HG03565 (cell line): Measurements from ENCODE around the gene CACNG3.
"Not testable (repeated sequence)": the region's sequence is repeated elsewhere in the genome, so short reads cannot be mapped to it uniquely, and the experiment has no call there.

ENCODE experiments used
- ATAC-seq: cut with Tn5 transposase; IDR thresholded peaks from one replicate; pipeline ENCODE4 v1.9.1; 2021; ENCODE audit warnings: mild to moderate bottlenecking, moderate library complexity; ENCODE audit not compliant: unreplicated experiment

CACNG3 gene

DNA sequence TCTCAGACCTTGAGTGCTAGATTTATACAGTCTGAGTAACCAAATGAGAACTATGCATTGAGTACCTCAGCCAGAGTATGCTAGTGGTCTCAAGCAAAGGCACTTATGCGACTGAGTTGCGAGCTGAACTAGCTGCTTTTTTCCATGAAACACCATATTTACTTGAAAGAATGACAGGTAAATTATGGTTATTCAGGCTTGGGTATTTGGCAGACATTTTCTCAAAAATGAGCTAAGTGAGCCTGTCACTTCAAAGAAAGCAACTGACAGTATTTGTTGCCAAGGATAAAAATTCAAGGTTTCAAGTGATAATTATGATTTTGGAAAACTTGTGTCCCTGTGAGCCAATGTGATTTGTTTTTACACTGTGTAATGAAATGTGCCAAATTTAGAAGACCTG is 19.3 kb downstream of the CACNG3 start:
- no peak for ATAC-seq

DNA sequence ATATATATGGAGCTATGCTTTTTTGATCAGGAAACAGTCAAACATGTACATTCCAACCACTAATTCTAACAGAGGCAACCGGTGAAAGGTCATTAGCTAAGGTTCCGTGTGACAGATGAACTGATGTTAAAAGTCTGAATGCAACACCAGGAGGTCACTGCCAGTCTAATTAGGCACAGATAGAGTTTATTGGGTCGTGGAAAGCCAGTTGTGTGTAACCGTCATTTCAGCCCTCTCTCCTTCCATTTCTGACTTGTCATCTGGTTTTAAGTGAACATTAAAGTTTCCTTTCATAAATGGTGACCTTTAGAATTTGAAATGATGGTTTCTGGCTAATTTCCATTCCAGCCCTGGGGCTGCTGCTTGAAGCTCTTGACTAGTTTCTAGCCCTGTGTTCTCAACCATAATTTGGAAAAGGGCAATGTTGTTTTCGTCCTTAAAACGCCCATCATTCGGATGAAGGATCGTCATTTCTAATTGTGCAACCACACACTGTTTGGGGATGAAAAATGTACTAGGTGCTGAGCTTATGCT is 23.9 kb downstream of the CACNG3 start:
- no peak for ATAC-seq

DNA sequence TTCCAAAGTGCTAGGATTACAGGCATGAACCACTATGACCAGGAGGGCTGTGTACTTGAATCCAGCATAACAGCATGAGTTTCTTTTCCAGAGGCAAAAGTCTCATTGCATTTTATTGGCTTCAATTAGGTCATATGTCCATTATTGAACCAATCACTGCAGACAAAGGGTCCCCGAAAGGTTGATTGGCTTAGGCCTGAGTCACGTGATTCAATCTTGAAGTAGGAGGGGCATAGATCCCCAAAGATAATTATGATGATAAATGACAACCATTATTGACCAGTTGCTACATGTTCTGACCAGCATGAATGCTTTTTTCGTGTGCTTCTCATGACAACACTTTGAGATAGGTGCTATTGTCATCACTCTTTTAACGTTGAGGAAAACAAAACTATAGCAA is 25.3 kb downstream of the CACNG3 start:
- ATAC-seq = no peak

DNA sequence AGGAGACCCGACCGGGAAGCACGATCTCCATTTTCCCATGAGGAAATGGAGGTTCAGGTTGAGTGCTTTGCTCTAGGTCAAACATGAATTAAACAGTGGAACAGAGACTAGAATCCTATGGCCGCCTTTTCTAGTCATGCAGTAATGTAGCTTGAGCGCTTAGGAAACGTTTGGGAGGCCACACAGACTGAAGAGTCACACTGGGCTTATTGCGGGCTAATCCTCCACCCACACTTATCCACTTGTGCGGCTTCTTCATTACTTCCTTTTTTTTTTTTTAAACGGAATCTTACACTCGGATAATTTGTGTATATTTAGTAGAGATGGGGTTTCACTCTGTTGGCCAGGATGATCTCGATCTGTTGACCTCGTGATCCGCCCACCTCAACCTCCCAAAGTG is 26.0 kb downstream of the CACNG3 start:
- no peak for ATAC-seq

DNA sequence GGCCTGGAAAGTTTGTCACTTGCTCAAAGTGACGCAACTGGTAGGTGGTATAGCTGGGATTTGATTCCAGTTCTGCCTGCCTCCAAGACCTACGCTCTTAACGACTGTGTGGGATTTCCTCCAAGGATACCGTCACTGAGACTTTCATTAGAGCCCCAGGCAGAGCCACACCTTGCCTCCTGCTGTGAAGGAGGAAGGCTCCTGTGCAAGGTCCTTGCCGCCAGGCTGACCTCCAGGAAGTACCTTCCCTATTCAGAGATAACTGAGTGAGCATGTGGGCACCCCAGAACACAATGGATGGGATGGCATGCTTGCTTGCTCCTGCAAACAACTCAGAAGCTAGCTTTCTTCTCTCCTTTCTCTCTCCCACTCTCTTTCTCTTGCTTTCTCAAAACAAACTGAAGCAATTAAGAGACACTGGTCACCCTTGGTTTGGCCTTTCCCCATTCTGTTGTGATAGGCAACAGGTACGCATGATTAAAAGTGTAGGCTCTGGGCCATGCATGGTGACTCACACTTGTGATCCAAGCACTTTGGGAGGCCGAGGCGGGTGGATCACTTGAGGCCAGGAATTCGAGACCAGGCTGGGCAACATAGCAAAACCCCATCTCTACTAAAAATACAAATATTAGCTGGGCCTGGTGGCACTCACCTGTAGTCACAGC is 30.7 kb downstream of the CACNG3 start:
- ATAC-seq = no peak

DNA sequence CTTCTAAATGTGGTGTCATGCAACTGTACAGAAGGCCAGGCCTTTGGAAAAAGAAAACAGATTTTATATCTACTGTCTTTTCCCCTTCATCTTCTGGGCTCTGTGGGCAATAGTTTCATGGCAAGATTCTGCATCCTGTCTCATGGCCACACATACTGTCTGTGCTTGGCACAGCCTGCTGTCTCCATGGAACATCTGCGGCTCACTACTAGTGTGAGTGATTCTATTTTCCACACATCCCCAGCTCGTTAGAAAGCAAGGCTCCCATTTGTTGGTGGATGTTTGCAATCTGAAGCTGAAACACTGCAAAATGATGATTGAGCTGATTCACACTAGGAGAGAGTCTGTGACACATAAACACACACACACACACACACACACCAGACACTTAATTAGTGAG is 32.4 kb downstream of the CACNG3 start:
- ATAC-seq = no peak

DNA sequence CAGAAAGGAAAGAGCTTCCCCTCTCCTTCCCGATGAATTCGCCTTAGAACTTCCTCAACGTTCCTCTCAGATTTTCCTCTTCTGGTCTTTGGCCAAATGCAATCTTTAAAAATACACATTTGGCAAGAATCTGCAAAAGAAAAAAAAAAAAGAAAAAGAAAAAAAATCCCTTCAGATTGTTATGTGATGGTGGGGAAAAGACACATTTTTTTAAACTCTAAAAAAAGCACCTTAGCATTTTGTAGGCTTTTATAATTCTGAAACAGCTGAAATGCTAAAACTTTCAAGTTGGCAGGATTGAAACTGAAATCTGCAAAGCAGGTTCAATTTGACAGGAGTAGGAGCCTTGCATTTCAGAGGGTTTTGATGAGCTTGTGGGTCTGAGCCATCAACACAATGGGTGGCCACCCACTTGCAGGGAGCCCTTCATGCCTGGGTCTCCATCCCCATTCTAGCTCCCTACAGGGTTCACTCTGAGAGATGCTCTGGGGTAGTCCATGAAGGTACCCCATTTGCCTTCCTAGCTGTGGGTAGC is 33.1 kb downstream of the CACNG3 start:
- ATAC-seq = no peak

DNA sequence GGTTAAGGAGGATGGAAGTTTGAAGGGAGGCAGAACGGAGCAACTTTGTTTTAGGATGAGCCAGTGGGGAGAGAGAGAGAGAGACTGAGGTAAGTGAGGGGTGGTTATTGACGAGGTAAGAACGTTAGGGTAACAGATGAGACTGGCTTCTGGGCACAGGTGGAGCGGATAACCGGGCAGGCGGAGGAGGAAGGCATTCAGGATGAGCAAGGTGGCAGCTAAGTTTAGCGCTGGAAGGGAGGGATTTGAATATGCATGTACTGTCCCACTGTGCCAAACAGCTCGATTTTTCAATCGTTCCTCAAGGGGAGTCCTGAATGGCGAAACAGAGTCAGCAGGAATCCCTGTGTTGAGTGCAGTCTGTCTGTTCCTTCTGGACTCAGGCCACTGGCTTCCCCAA is 35.8 kb downstream of the CACNG3 start:
- no peak for ATAC-seq

DNA sequence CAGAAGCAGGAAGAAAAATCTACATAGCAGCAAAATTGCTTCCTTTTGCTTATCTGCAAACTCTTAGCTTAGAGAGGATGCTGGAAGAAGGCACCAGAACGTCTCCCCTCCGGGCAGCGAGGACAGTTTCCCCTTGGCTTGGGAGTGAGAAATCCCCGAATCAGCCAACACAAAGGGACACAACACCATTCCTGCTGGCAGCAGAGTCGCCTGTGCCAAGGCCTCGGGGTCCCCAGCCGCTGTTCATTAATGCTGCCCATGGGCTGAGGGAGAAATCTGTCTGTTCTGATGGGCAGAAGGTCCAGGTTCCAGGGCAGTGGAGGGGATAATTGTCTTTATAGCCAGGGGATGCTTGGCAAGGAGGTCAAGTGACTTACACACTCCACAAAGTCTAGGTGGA is 38.0 kb downstream of the CACNG3 start:
- no peak for ATAC-seq

DNA sequence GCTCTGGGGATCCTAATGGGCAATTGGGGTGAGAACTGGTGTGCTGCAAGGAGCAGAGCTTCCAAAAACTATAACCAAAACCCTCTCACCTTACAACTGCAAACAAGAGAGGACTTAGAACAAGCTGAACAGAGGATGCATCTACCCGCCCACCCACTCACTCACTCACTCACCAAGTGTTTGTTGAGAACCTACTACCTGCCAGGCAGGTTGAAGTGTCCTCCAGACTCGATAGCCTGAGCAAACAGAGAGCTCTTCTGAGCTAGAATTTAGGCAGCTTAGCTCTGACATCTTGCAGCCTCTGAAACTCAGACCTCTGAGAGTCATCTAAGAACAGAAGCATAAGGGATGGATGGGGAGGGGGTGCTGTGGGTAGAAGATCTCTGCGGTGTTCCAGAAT is 41.2 kb downstream of the CACNG3 start:
- ATAC-seq = no peak

DNA sequence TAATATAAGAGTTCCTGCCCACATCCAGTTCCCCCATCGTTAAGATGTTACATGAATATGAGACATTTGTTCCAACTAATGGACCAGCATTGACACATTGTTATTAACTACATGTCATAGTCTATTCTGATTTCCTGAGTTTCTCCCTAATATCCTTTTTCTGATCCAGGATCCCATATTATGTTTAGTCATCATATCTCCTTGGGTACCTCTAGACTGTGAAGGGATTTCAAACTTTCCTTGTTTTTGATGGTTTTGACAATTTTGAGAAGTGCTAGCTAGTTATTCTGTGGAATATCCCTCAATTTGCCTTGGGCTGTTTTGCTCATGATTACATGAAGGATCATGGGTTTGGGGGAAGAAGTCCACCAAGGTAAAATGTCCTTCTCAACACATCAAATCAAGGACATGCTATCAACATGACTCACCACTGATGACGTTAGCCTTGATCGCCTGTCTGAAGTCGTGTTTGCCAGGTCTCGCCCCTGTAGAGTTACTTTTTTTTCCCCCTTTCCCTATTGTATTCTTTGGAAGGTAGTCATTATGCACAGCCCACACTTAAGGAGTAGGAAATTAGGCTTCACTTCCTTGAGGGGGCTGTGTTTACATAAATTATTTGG is 42.5 kb downstream of the CACNG3 start:
- ATAC-seq = no peak

DNA sequence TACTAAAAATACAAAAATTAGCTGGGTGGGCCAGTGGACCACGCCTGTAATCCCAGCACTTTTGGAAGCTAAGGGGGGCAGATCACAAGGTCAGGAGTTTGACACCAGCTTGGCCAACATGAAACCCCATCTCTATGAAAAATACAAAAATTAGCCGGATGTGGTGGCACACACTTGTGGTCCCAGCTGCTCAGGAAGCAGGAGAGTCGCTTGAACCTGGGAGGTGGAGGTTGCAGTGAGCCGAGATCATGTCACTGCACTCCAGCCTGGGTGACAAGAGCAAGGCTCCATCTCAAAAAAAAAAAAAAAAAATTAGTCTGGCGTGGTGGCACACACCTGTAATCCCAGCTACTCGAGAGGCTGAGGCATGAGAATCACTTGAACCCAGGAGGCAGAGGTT is 44.6 kb downstream of the CACNG3 start:
- ATAC-seq = not testable (repeated sequence)

DNA sequence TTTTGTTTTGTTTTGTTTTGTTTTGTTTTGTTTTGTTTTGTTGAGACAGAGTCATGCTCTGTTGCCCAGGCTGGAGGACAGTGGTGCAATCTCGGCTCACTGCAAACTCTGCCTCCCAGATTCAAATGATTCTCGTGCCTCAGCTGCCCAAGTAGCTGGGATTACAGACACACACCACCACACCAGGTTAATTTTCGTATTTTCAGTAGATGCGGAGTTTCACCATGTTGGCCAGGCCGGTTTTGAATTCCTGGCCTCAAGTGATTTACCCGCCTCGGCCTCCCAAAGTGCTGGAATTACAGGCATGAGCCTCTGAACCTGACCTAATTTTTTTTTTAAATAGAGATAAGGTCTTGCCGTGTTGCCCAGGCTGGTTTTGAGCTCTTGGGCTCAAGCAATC is 46.5 kb downstream of the CACNG3 start:
- ATAC-seq = no peak

DNA sequence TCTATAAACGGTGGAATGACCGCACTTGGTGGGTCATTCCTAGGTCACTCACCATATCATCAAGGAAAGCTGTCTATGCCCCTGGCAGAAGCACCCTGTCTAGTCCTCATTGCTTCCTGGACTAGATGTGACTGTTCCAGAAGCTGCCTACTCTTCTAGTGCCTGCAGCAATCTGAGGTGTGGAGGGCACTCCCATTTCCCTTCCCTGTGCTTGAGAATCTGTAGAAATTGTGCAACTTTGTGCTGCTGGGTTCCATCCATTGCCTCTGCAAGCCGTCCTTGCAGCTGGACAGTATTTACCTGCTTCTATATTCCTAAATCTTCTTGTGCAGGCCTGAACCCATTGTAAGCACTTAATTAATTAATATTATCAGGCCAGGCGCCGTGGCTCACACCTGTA is 52.1 kb downstream of the CACNG3 start:
- ATAC-seq = no peak

DNA sequence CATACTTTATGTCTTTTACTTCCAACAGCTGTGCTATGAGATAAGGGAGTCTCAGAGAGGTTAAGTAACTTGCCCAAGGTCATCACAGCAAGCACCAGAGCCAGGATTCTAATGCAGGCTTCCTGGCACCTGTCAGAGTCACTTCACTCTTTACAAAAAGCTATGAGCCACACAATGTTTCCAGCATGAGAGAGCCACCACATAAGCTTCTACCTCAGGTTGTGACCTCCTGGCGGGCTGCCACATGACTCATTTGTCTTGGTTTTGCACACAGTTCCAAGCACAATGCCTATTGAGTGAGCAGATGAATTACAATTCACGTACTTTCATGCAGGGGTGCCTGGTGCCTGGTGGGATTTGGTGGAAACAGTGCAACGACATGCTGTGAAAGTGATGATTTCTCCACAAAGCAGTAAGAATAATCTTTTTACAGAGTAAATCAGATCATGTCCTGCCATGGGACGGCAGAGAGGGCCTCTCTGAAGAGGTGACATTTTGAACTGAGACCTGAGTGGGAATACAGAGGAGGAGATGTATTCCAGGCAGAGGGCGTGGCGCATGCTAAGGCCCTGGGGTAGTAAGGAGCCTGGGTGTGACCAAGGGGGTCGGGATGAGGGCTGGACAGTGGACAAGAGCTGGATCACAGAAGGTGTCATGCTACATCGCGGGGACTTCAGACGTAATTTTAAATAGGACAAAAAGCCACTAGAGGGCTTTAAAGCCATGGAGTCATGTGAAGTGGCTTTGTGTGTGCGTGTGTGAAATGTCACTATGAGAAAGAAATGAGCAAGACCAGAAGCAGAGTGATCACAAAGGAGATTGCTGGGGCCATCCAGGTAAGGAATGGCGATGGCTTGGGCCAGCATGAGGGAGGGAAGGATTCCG is 53.4 kb downstream of the CACNG3 start:
- ATAC-seq = no peak

DNA sequence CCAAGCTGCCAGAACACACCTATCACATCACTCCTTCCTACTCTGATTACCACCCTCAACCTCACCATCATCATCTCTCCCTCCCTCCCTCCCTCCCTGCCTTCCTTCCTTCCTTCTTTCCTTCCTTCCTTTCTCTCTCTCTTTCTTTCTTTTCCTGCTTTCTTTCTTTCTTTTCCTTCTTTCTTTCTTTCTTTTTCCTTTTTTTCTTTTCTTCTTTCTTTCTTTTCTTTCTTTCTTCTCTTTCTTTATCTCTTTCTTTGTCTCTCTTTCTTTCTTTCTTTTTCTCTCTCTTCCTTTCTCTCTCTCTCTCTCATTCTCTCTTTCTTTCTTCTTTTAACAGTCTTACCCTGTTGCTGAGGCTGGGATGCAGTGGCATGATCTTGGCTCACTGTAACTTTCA is 59.2 kb downstream of the CACNG3 start:
- no peak for ATAC-seq

DNA sequence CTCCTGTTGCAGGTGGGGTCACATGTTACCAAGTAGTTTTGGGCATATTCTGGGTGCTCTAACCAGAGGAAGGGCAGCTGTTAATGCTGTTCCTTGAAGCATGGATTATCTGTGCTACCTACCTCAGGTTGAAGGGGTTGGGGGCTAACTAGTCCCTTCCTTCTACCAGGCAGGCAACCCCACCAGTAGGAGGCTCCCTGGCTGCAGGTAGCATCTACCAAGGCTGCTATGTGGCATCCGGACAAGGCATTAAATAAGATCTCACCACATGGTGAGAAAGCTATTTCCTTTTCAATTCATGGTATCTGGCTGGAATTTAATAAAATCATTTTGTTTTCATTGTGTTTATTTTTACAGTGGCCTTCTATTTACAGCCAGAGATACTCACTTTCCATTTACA is 62.5 kb downstream of the CACNG3 start:
- ATAC-seq = no peak

DNA sequence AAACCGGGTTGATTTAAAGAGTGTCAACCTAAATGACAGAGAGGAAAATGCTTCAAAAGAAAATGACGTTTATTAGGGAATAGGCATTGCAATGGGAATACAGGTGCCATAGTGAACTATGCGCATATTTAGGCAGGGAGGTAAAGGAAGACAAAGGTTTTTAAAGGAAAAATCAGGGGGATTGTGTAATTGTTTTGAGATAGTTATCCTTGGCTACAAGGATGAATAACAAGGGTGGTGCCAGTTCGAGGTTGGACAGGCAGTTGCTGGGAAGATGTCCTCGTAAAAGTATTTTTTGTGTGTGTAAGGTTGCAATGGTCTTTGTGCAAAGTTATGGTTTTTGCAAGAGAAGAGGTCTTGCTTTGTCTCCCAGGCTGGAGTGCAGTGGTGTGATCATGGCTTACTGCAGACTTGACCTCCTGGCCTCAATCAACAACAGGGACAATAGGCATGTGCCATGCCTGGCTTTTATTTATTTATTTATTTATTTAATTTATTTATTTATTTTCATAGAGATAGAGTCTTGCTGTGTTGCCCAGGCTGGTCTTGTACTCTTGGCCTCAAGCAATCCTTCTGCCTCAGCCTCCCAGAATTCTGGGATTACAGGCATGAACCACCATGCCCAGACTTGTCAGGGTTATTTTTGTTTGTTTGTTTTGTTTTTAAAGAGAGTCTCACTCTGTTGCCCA is 63.1 kb downstream of the CACNG3 start:
- no peak for ATAC-seq

DNA sequence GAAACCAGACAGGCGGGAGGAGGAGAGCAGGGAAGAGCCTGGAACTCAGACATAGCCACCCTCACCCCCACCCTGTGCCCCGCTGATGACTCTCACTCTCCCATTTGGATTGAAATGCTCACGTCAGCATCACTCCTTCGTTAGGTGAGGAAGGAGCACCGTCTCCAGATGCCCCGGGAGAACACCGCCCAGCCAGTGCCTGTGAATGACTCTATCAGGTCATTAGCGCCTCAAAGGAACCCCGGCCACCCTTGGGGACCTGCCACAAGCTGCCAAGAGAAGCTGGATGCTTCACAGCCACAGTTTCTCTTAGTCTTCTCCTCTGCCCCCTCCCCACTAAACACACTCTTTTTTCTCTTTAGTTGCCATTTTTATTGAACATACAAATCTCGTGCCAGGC is 66.0 kb downstream of the CACNG3 start:
- no peak for ATAC-seq

DNA sequence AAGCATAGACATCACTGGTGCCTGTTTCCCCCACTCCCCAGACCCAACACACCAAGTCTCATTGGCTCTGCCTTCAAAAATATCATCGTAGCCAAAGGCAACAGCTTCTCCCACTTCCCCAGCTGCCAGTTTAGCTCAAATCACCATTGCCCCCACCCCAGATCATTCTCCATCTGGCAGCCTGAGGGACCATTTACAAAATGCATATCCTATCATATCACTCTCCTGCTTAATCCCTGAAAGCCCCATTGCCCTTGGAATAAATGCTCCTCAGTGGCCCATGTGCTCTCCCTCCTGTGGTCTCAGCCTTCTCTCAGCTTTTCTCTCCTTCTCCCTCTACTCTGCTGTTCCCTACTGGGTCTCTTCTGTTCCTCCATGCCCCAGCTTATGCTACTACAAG is 68.3 kb downstream of the CACNG3 start:
- no peak for ATAC-seq

DNA sequence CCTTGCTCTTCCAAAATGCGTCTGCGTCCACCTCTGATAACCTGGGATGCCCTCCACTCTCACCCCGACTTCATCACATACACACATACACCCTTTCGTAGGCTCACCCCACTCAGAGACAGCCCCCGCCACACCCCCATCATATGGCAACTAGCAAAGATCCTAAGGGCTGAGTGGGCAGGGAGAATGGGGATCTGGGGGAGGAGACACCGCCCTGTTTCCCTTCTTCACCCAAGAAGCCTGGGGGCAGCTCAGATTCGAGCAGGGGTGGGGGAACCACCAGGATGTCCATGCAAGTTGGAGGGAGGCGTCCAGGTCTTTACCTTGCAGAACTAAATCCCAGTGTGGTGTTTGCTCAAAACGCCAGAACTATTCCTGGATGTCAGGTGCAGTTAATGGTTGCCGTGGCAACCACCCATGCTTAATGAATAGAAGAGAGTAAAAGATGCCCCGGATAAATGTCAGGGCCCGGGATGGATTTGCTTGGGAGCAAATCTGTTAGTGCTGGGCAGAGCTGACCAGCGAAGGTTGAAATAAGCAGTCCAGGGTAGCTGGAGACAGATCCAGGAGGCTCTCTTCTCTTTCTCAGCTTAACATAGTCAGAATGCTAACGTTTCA is 72.8 kb downstream of the CACNG3 start:
- no peak for ATAC-seq
